DOHH2 (cell line): ENCODE results near the gene ZNF154.
"Not testable (repeated sequence)": the region's sequence is repeated elsewhere in the genome, so short reads cannot be mapped to it uniquely, and the experiment has no call there.

Source experiments
- H3F3A ChIP-seq: fragments of 200-600 bp; sonication (generic), shearing (Covaris generic); 2 replicates; pipeline ENCODE4 v1.6.0; 2016; ENCODE audit warnings: antibody characterized with exemption, mild to moderate bottlenecking; ENCODE audit not compliant: control insufficient read depth, insufficient read depth
- H3K27ac ChIP-seq: fragments of 200-600 bp; sonication (generic); 2 replicates; pipeline ENCODE4 v1.5.1; 2014; ENCODE audit warnings: low read depth, mild to moderate bottlenecking, low read length, moderate library complexity
- H3K27me3 ChIP-seq: fragments of 200-600 bp; sonication (generic); 2 replicates; pipeline ENCODE4 v1.6.1; 2014; ENCODE audit warnings: mild to moderate bottlenecking, low read length, mixed read lengths; ENCODE audit not compliant: control insufficient read depth
- H3K36me3 ChIP-seq: fragments of 200-600 bp; sonication (generic); 2 replicates; pipeline ENCODE4 v1.6.1; 2014; ENCODE audit warnings: mild to moderate bottlenecking, low read length, moderate library complexity, mixed read lengths; ENCODE audit not compliant: control insufficient read depth
- H3K4me1 ChIP-seq: fragments of 200-600 bp; sonication (generic); 2 replicates; pipeline ENCODE4 v1.6.1; 2014; ENCODE audit warnings: mild to moderate bottlenecking, low read length, mixed read lengths; ENCODE audit not compliant: control insufficient read depth
- H3K4me2 ChIP-seq: fragments of 200-600 bp; sonication (generic); 2 replicates; pipeline ENCODE4 v1.6.0; 2014; ENCODE audit warnings: mild to moderate bottlenecking, low read length, moderate library complexity
- H3K4me3 ChIP-seq: fragments of 200-600 bp; sonication (generic); 2 replicates; pipeline ENCODE4 v1.5.1; 2014; ENCODE audit warnings: mild to moderate bottlenecking, low read length, mixed read lengths
- H3K79me2 ChIP-seq: fragments of 200-600 bp; sonication (generic); 2 replicates; pipeline ENCODE4 v1.6.1; 2014; ENCODE audit warnings: mild to moderate bottlenecking, low read length, mixed read lengths; ENCODE audit not compliant: control insufficient read depth
- H3K9me2 ChIP-seq: fragments of 200-600 bp; sonication (generic); replicated peaks from 2 replicates; pipeline ENCODE4 v1.6.1; 2014; ENCODE audit warnings: mild to moderate bottlenecking, low read length, mixed read lengths; ENCODE audit not compliant: control insufficient read depth
- H3K9me3 ChIP-seq: fragments of 200-600 bp; sonication (generic); 2 replicates; pipeline ENCODE4 v1.6.1; 2014; ENCODE audit warnings: antibody characterized with exemption, low read length, mixed read lengths; ENCODE audit not compliant: control insufficient read depth, insufficient read depth
- H4K20me1 ChIP-seq: fragments of 200-600 bp; sonication (generic); 2 replicates; pipeline ENCODE4 v1.6.0; 2014; ENCODE audit warnings: low read depth, mild to moderate bottlenecking, antibody characterized with exemption, low read length, moderate library complexity; ENCODE audit not compliant: control insufficient read depth, insufficient read depth
- EZH2phosphoT487 ChIP-seq: fragments of 200-600 bp; sonication (generic); IDR thresholded peaks from 2 replicates; pipeline ENCODE4 v1.6.1; 2017; ENCODE audit warnings: borderline replicate concordance, mild to moderate bottlenecking, antibody characterized with exemption, low read length, moderate library complexity, mixed read lengths
- TF ChIP-seq, protein P1 (sequence below): fragments of 200-600 bp; sonication (generic); IDR thresholded peaks from one replicate; pipeline ENCODE4 v1.5.1; 2014; ENCODE audit warnings: antibody characterized with exemption, mild to moderate bottlenecking, low read depth, low read length; ENCODE audit not compliant: poor library complexity, severe bottlenecking

Gene ZNF154

DNA sequence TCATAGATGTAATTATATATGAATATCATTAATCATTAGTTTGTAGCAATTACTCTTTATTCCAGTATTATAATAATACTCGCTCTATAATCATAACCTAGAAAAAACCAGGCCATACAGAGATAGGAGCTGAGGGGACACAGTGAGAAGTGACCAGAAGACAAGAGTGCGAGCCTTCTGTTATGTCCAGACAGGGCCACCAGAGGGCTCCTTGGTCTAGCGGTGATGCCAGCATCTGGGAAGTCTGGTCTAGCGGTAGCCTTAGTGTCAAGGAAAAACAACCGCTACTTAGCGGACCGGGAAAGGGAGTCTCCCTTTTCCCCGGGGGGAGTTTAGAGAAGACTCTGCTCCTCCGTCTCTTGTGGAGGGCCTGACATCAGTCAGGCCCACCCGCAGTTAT is 29.3 kb upstream of the ZNF154 start:
- H3K27ac ChIP-seq, H3K9me3 ChIP-seq, H3K27me3 ChIP-seq, H3K79me2 ChIP-seq, H4K20me1 ChIP-seq, H3K4me1 ChIP-seq, H3K4me3 ChIP-seq, H3F3A ChIP-seq, H3K36me3 ChIP-seq, H3K9me2 ChIP-seq, H3K4me2 ChIP-seq: not testable (repeated sequence)

DNA sequence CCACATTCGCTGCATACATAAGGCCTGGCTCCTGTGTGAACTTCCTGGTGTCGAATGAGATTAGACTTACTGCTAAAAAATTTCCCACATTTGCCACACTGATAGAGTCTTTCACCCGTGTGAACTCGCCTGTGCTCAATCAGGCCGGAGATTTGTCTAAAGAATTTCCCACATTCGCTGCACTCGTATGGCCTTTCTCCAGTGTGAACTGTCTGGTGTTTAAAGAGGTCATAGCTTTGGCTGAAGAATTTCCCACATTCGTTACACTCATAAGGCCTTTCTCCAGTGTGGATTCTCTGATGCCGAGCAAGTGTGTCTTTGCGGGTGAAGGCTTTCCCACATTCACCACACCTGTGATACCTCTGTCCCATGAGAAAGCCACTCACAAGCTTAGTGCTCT is 11.9 kb upstream of the ZNF154 start:
- H3K79me2 ChIP-seq = no peaks in the 10 kb centered on the region
- H3K9me3 ChIP-seq = peaks cover 49% of the 10 kb centered on the region
- TF ChIP-seq, protein P1, sequence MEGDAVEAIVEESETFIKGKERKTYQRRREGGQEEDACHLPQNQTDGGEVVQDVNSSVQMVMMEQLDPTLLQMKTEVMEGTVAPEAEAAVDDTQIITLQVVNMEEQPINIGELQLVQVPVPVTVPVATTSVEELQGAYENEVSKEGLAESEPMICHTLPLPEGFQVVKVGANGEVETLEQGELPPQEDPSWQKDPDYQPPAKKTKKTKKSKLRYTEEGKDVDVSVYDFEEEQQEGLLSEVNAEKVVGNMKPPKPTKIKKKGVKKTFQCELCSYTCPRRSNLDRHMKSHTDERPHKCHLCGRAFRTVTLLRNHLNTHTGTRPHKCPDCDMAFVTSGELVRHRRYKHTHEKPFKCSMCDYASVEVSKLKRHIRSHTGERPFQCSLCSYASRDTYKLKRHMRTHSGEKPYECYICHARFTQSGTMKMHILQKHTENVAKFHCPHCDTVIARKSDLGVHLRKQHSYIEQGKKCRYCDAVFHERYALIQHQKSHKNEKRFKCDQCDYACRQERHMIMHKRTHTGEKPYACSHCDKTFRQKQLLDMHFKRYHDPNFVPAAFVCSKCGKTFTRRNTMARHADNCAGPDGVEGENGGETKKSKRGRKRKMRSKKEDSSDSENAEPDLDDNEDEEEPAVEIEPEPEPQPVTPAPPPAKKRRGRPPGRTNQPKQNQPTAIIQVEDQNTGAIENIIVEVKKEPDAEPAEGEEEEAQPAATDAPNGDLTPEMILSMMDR = no peak
- TF ChIP-seq EZH2phosphoT487 = no peak
- H3F3A ChIP-seq = no peaks in the 10 kb centered on the region
- H3K4me2 ChIP-seq = no peak overlapping the region
- H3K36me3 ChIP-seq = peaks cover 40% of the 10 kb centered on the region
- no peak overlapping the region for H3K4me3 ChIP-seq
- H3K4me1 ChIP-seq = no peaks in the 10 kb centered on the region
- H3K27ac ChIP-seq = no peak overlapping the region
- H3K27me3 ChIP-seq = no peaks in the 10 kb centered on the region
- H4K20me1 ChIP-seq = no peaks in the 10 kb centered on the region
- no peaks in the 10 kb centered on the region for H3K9me2 ChIP-seq

DNA sequence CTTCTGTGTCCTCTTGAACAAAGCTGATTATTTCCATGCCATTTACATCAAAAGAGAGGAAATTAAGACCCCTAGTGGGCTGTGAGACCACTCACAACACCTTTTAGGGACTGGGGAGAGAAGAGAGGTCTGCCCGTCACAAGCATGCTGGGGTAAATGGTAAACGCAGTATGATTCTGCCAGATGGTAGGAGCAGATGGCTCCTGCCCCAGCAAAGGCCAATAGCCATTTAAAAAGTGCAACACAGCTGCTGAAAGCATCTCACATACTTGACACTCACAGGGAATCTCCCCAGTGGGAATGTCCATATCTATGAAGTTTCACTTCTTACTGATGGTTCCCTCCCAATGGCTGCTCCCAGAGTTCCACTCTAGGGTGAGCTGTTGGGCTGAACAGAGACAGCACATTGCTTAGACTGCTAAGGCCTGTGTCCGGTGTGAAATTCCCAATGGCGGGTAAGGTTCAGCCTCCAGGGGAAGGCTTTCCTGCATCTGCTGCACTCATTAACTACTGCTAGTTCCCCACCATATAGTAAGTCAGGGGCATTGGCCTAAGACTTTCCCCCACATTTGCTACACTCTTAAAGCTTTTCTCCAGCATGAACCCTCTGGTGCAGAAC is 11.0 kb upstream of the ZNF154 start:
- no peaks in the 10 kb centered on the region for H3K27me3 ChIP-seq
- TF ChIP-seq EZH2phosphoT487 = no peak
- TF ChIP-seq, protein P1 = no peak
- H3K4me3 ChIP-seq = no peak overlapping the region
- H3K79me2 ChIP-seq = no peaks in the 10 kb centered on the region
- no peaks in the 10 kb centered on the region for H3K4me1 ChIP-seq
- H3K36me3 ChIP-seq = peaks cover 40% of the 10 kb centered on the region
- no peak overlapping the region for H3K27ac ChIP-seq
- no peaks in the 10 kb centered on the region for H3K9me2 ChIP-seq
- H3K4me2 ChIP-seq = no peak overlapping the region
- peaks cover 46% of the 10 kb centered on the region for H3K9me3 ChIP-seq
- H4K20me1 ChIP-seq = no peaks in the 10 kb centered on the region
- H3F3A ChIP-seq = no peaks in the 10 kb centered on the region

DNA sequence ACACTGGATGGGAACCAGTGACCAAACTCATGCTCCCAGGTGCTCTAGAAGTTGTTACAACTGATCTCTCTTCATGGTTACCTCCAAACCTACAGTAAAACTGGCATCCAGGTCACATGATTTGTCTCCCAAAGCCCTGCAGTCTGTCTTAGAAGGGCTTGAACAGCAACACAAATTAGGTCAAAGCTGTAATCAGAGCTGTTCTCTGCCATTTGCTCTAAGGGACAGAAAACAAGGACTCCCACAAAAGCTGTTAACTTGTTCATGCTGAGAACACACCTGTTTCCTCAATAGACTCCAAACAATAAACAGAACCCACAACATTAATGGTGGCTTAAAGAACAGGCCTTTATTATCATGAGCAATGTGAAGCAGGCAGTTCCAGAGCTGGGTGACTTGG is 10.4 kb upstream of the ZNF154 start:
- H3F3A ChIP-seq = no peaks in the 10 kb centered on the region
- no peaks in the 10 kb centered on the region for H3K9me2 ChIP-seq
- H3K4me3 ChIP-seq = no peak overlapping the region
- H3K9me3 ChIP-seq = peaks cover 44% of the 10 kb centered on the region
- H3K4me2 ChIP-seq = no peak overlapping the region
- no peaks in the 10 kb centered on the region for H4K20me1 ChIP-seq
- no peaks in the 10 kb centered on the region for H3K27me3 ChIP-seq
- TF ChIP-seq, protein P1 = no peak
- TF ChIP-seq EZH2phosphoT487 = no peak
- no peaks in the 10 kb centered on the region for H3K4me1 ChIP-seq
- H3K36me3 ChIP-seq = peaks cover 40% of the 10 kb centered on the region
- H3K27ac ChIP-seq = no peak overlapping the region
- H3K79me2 ChIP-seq = no peaks in the 10 kb centered on the region
